GM12878 (cell line): Measurements from ENCODE around the gene DCPS. TPM values are rescaled to one million over a fixed set of nuclear protein-coding genes. Genes with fewer than 3 reads are reported as not detected.
A peak's percentile ranks its signal among the peaks of the same experiment; 100 is the strongest.

Experiments used
- ATAC-seq: fragments of 200-7000 bp; cut with Tn5 transposase; 3 replicates; pipeline ENCODE4 v1.9.1; 2020; ENCODE audit warnings: mild to moderate bottlenecking, moderate library complexity
- BruUV-seq: library from RNA; stranded (reverse); fragments of 400-500 nt; replicated peaks from 2 replicates; lab custom pipeline; 2021; lab: Mats Ljungman, UMichigan
- CTCF ChIA-PET: fragments of 300-600 bp; sonication (Branson Sonifier 250); formaldehyde crosslinking; extraction: SDS; loops from one replicate; lab custom pipeline; 2021; ENCODE audit warnings: inconsistent platforms; lab: Yijun Ruan, JAX
- POLR2A ChIA-PET: fragments of 350-600 bp; formaldehyde crosslinking; extraction: SDS; loops from one replicate; lab custom pipeline; 2021; ENCODE audit warnings: inconsistent platforms; lab: Charles Lee
- RAD21 ChIA-PET: fragments of 300-600 bp; sonication (Branson Sonifier 250); formaldehyde crosslinking; loops from one replicate; lab custom pipeline; 2023; ENCODE audit warnings: antibody characterized with exemption; ENCODE audit not compliant: unreplicated experiment; lab: Charles Lee
- SMC1A ChIA-PET: fragments of 300-600 bp; sonication (Branson Sonifier 250); formaldehyde crosslinking; loops from one replicate; lab custom pipeline; 2023; ENCODE audit not compliant: unreplicated experiment, uncharacterized antibody; lab: Charles Lee
- DNase-seq: peaks from one replicate; pipeline ENCODE4 v3.0.0-alpha.2; 2011; ENCODE audit warnings: low read depth, low spot score
- FAIRE-seq: peaks from 3 replicates; lab custom pipeline; 2011; peaks lifted over from hg19 to GRCh38; lab: Jason Lieb, UNC
- H2AFZ ChIP-seq: 2 replicates; pipeline ENCODE4 v1.6.0; 2011; ENCODE audit warnings: low read depth, low read length, control low read depth; ENCODE audit not compliant: control insufficient read depth
- H3K27ac ChIP-seq: 2 replicates; pipeline ENCODE4 v1.5.1; 2011; ENCODE audit warnings: control low read depth; ENCODE audit not compliant: control insufficient read depth, insufficient read depth
- H3K27me3 ChIP-seq, 2 experiments: replicated peaks in 1 of 2; 2 replicates each; pipeline versions ENCODE4 v1.6.0 to v1.6.1; 2011; ENCODE audit warnings: low read length in 1 of 2; ENCODE audit not compliant: control insufficient read depth in 2 of 2, insufficient read depth in 2 of 2
- H3K36me3 ChIP-seq, 2 experiments: 2 replicates each; pipeline ENCODE4 v1.5.1; 2011; ENCODE audit warnings: low read length in 1 of 2; ENCODE audit not compliant: control insufficient read depth in 2 of 2, insufficient read depth in 2 of 2
- H3K4me1 ChIP-seq: 2 replicates; pipeline ENCODE4 v1.6.1; 2011; ENCODE audit warnings: mild to moderate bottlenecking, low read length, moderate library complexity, mixed read lengths; ENCODE audit not compliant: control insufficient read depth, insufficient read depth
- H3K4me2 ChIP-seq: 2 replicates; pipeline ENCODE4 v1.6.0; 2011; ENCODE audit warnings: control low read depth; ENCODE audit not compliant: control insufficient read depth, insufficient read depth
- H3K4me3 ChIP-seq: fragments of 200-600 bp; sonication (generic); 2 replicates; pipeline ENCODE4 v1.5.1; 2016
- H3K79me2 ChIP-seq: 2 replicates; pipeline ENCODE4 v1.6.0; 2011; ENCODE audit warnings: low read length; ENCODE audit not compliant: control insufficient read depth, insufficient read depth
- H3K9ac ChIP-seq: 2 replicates; pipeline ENCODE4 v1.8.0; 2011; ENCODE audit warnings: low read length, control low read depth, mixed read lengths; ENCODE audit not compliant: control insufficient read depth, insufficient read depth
- H3K9me3 ChIP-seq: replicated peaks from 3 replicates; pipeline ENCODE4 v1.5.1; 2011; ENCODE audit warnings: mild to moderate bottlenecking, low read length; ENCODE audit not compliant: control insufficient read depth, insufficient read depth
- H4K20me1 ChIP-seq: 2 replicates; pipeline ENCODE4 v1.6.0; 2011; ENCODE audit not compliant: control insufficient read depth, insufficient read depth
- BHLHE40 ChIP-seq, 2 experiments: fragments of 450-650 bp in 1 of 2; IDR thresholded peaks; 2 replicates each; pipeline ENCODE4 v1.6.1; 2011 to 2017; ENCODE audit warnings: low read depth in 2 of 2, borderline replicate concordance in 1 of 2, improper control_type of control experiment in 1 of 2, low read length in 1 of 2, mild to moderate bottlenecking in 1 of 2
- CBFB ChIP-seq: IDR thresholded peaks from 2 replicates; pipeline ENCODE4 v1.6.1; 2016; ENCODE audit warnings: antibody characterized with exemption, low read depth
- FOXK2 ChIP-seq: fragments of 450-650 bp; IDR thresholded peaks from 2 replicates; pipeline ENCODE4 v1.6.1; 2017; ENCODE audit warnings: mild to moderate bottlenecking, moderate library complexity
- GABPA ChIP-seq: IDR thresholded peaks from 2 replicates; pipeline ENCODE4 v1.6.1; 2014; ENCODE audit warnings: antibody characterized with exemption, low read depth, mild to moderate bottlenecking, inconsistent platforms
- PKNOX1 ChIP-seq: fragments of 450-650 bp; IDR thresholded peaks from 2 replicates; pipeline ENCODE4 v1.6.1; 2016; ENCODE audit warnings: mild to moderate bottlenecking
- POLR2AphosphoS5 ChIP-seq: IDR thresholded peaks from 2 replicates; pipeline ENCODE4 v1.6.1; 2011; ENCODE audit warnings: mild to moderate bottlenecking, low read length, inconsistent platforms
- RB1 ChIP-seq: fragments of 450-650 bp; formaldehyde crosslinking; IDR thresholded peaks from 2 replicates; pipeline ENCODE4 v1.6.1; 2017; ENCODE audit warnings: mild to moderate bottlenecking, borderline replicate concordance
- USF1 ChIP-seq: IDR thresholded peaks from 2 replicates; pipeline ENCODE4 v1.6.1; 2011; ENCODE audit warnings: borderline replicate concordance, low read depth, mild to moderate bottlenecking, moderate library complexity, mixed read lengths, low read length; ENCODE audit not compliant: insufficient read depth; ENCODE audit errors: extremely low read length
- WGBS: methylation state at CpG from one replicate; pipeline ENCODE4 v1.1.6; 2016; ENCODE audit warnings: low lambda C conversion rate; ENCODE audit not compliant: insufficient replicate concordance, insufficient coverage; ENCODE audit errors: missing lambda C conversion rate; 5-methylcytosine and 5-hydroxymethylcytosine counted together
- in situ Hi-C: fragments of 300-500 bp; cut with MboI; formaldehyde crosslinking; loops from 9 replicates; pipeline ENCODE4 v1.14.3; 2018; ENCODE audit warnings: mixed read lengths
- intact Hi-C: fragments of 100-400 bp; cut with micrococcal nuclease; formaldehyde crosslinking; loops from one replicate; pipeline ENCODE4 v1.14.2; 2022; ENCODE audit not compliant: unreplicated experiment
- polyA plus RNA-seq, 11 experiments: library from polyadenylated mRNA; depleted of rRNA in 4 of 11; unstranded in 6 of 11; stranded (reverse) in 5 of 11; fragments of >200 nt; fragmentation: Nextera tagmentation in 4 of 11; fragmentation: Illumina TruSeq in 1 of 11; extraction: Ambion mirVana in 4 of 11; extraction: Trizol in 1 of 11; gene quantifications; 1 replicate in 1 of 11; 2 replicates in 10 of 11; pipeline versions ENCODE4 v1.2.1 to v1.2.3, GENCODE V29; 2011 to 2016; ENCODE audit warnings: inconsistent platforms in 2 of 11, missing spikeins in 2 of 11, low read depth in 1 of 11
- total RNA-seq, 4 experiments: library from RNA; depleted of rRNA in 3 of 4; stranded (reverse); fragments of >200 nt in 3 of 4; fragmentation: Illumina TruSeq in 1 of 4; extraction: Trizol in 1 of 4; gene quantifications; 2 replicates each; pipeline versions ENCODE4 v1.2.1 to v1.2.3, GENCODE V29; 2013 to 2021
- TF ChIP-seq, protein P1 (sequence below): IDR thresholded peaks from 2 replicates; pipeline ENCODE4 v1.6.1; 2012; ENCODE audit warnings: low read depth, low read length, improper control_type of control experiment

Gene DCPS
- total and polyA plus RNA-seq, 10 of the 15 experiments (the other 5 are each of a cell fraction or from before 2014, with no cell fraction given) = 23.5 to 101 (median 67.4) TPM

GRCh38 chr11:126354631-126355323 lies 50.9 kb downstream of the DCPS start:
- Histone ChIP-seq H3K27ac (peak overlapping the region; percentile 87), H3K9ac (peak overlapping the region; percentile 95), H3K36me3 (no peaks in the 10 kb centered on the region; a peak in 1 of 4 replicates), H2AFZ (peak overlapping the region; percentile 86), H3K79me2 (peaks cover 17% of the 10 kb centered on the region), H3K4me1 (peaks cover 21% of the 10 kb centered on the region), H3K4me3 (peak overlapping the region; percentile 73), H3K27me3 (no peaks in the 10 kb centered on the region), H3K9me3 (no peaks in the 10 kb centered on the region), H4K20me1 (no peaks in the 10 kb centered on the region), H3K4me2 (peak overlapping the region; percentile 96)
- in situ Hi-C loops = no loop called here
- no peak for DNase-seq
- ChIA-PET SMC1A (interaction anchor here (1.2 to 2.6 kb wide), 4 partner anchors 10 to 66 kb away, joined by 3 to 14 read pairs (median 4); no protein-coding TSS in a partner anchor), CTCF (interaction anchor here (1.6 to 5.2 kb wide), 3 partner anchors 9 to 126 kb away, joined by 3 to 22 read pairs (median 11); no protein-coding TSS in a partner anchor), POLR2A (interaction anchor here (1.6 kb wide), 1 partner anchor 51 kb away, joined by 5 read pairs; the partner anchor contains the start of gene DCPS), RAD21 (interaction anchor here (0.6 to 2.4 kb wide), 3 partner anchors 43 to 71 kb away, joined by 4 to 8 read pairs (median 5); no protein-coding TSS in a partner anchor)
- FAIRE-seq = no peak
- TF ChIP-seq CBFB = 0 out of 2 replicates have a peak, but pooled peaks have one; percentile 15
- TF ChIP-seq, protein P1, sequence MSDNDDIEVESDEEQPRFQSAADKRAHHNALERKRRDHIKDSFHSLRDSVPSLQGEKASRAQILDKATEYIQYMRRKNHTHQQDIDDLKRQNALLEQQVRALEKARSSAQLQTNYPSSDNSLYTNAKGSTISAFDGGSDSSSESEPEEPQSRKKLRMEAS = no peak
- no peak for TF ChIP-seq FOXK2
- TF ChIP-seq USF1 = no peak
- no peak for TF ChIP-seq GABPA
- TF ChIP-seq POLR2AphosphoS5 = 0 out of 2 replicates have a peak, but pooled peaks have one; percentile 24
- no peak for TF ChIP-seq RB1
- TF ChIP-seq PKNOX1 = peak; percentile 27; the same call in 1 of the 2 replicates
- TF ChIP-seq BHLHE40 (IDR thresholded peaks at IDR 0.05; ENCODE audit: borderline replicate concordance in 1 of 2, low read depth in 2 of 2, low read length in 1 of 2) = no peak
- WGBS = 23% methylated on average over 15 of the region's 15 CpGs
- intact Hi-C loops = loop anchor here (2.0 to 5.0 kb wide), 2 partner anchors 44 to 63 kb away; no protein-coding TSS in a partner anchor
- peak; percentile 67 for ATAC-seq
- BruUV-seq = TSS peak; percentile 84
